Panc1 (cell line): ENCODE data around the gene HBA1. TPM values are rescaled to one million over a fixed set of nuclear protein-coding genes. Genes with fewer than 3 reads are reported as not detected.
"Not testable (repeated sequence)": the region's sequence is repeated elsewhere in the genome, so short reads cannot be mapped to it uniquely, and the experiment has no call there.

Experiments used
- ATAC-seq: fragments of 200-7000 bp; cut with Tn5 transposase; 2 replicates; pipeline ENCODE4 v1.9.1; 2020; ENCODE audit warnings: mild to moderate bottlenecking, moderate library complexity
- BruUV-seq: library from RNA; stranded (reverse); fragments of 400-500 nt; replicated peaks from 2 replicates; lab custom pipeline; 2021; lab: Mats Ljungman, UMichigan
- CTCF ChIA-PET: fragments of 300-600 bp; sonication (Branson Sonifier 250); formaldehyde crosslinking; loops from one replicate; lab custom pipeline; 2022; ENCODE audit warnings: antibody characterized with exemption; lab: Charles Lee
- POLR2A ChIA-PET: fragments of 300-600 bp; sonication (Branson Sonifier 250); formaldehyde crosslinking; loops from one replicate; lab custom pipeline; 2022; ENCODE audit warnings: antibody characterized with exemption; lab: Charles Lee
- DNase-seq: peaks from one replicate; pipeline ENCODE4 v3.0.0-alpha.2; 2010; ENCODE audit warnings: low read depth, low spot score
- H3K27ac ChIP-seq: 2 replicates; pipeline ENCODE4 v1.5.1; 2011; ENCODE audit warnings: mild to moderate bottlenecking, low read length, inconsistent platforms
- H3K27me3 ChIP-seq: fragments of 200-500 bp; sonication (Bioruptor generic); 2 replicates; pipeline ENCODE4 v1.6.0; 2014; ENCODE audit warnings: low read length, inconsistent platforms; ENCODE audit not compliant: control insufficient read depth, insufficient read depth
- H3K36me3 ChIP-seq: fragments of 200-500 bp; sonication (Bioruptor generic); 2 replicates; pipeline ENCODE4 v1.5.1; 2014; ENCODE audit warnings: inconsistent platforms, mild to moderate bottlenecking, low read length, moderate library complexity; ENCODE audit not compliant: control insufficient read depth, insufficient read depth
- H3K4me1 ChIP-seq: 2 replicates; pipeline ENCODE4 v1.5.1; 2011; ENCODE audit warnings: inconsistent platforms, mild to moderate bottlenecking, low read length, moderate library complexity; ENCODE audit not compliant: control insufficient read depth, insufficient read depth
- H3K4me3 ChIP-seq, 2 experiments: 2 replicates each; pipeline ENCODE4 v1.5.1; 2011 to 2012; ENCODE audit warnings: low read depth in 2 of 2, low read length in 2 of 2, mild to moderate bottlenecking in 2 of 2, inconsistent platforms in 1 of 2, moderate library complexity in 1 of 2
- H3K9me3 ChIP-seq: fragments of 200-500 bp; sonication (Bioruptor generic); 2 replicates; pipeline ENCODE4 v1.5.1; 2014; ENCODE audit warnings: low read depth, mild to moderate bottlenecking, inconsistent platforms, low read length, moderate library complexity; ENCODE audit not compliant: control insufficient read depth, insufficient read depth
- CTCF ChIP-seq: fragments of 450-650 bp; IDR thresholded peaks from 2 replicates; pipeline ENCODE4 v1.5.1; 2017; ENCODE audit warnings: mild to moderate bottlenecking
- POLR2AphosphoS5 ChIP-seq: IDR thresholded peaks from 2 replicates; pipeline ENCODE4 v1.6.1; 2012; ENCODE audit warnings: mild to moderate bottlenecking, low read depth, low read length, moderate library complexity
- REST ChIP-seq, 2 experiments: IDR thresholded peaks; 2 replicates each; pipeline ENCODE4 v1.6.1; 2011 to 2012; ENCODE audit warnings: low read depth in 2 of 2, control low read depth in 1 of 2, low read length in 1 of 2, mild to moderate bottlenecking in 1 of 2, moderate library complexity in 1 of 2; ENCODE audit not compliant: insufficient read depth in 1 of 2
- SIN3A ChIP-seq: IDR thresholded peaks from 2 replicates; pipeline ENCODE4 v1.6.1; 2012; ENCODE audit warnings: low read depth, mild to moderate bottlenecking, low read length, moderate library complexity, borderline replicate concordance; ENCODE audit not compliant: insufficient read depth
- TCF7L2 ChIP-seq: IDR thresholded peaks from 2 replicates; pipeline ENCODE4 v1.6.1; 2011; ENCODE audit warnings: mild to moderate bottlenecking, low read depth, low read length, inconsistent platforms
- in situ Hi-C: cut with HindIII; loops from 2 replicates; pipeline ENCODE4 v1.10.0; 2016; ENCODE audit warnings: low sequenced_read_pairs, low pct_unique_long_range_greater_than_20kb
- intact Hi-C: fragments of 100-400 bp; cut with micrococcal nuclease; formaldehyde crosslinking; loops from one replicate; pipeline ENCODE4 v1.10.0; 2022; ENCODE audit not compliant: unreplicated experiment
- total RNA-seq: library from RNA; stranded (reverse); gene quantifications from one replicate; pipeline ENCODE4 v1.2.1, GENCODE V29; 2021; ENCODE audit not compliant: unreplicated experiment

The HBA1 gene
- total RNA-seq, 1 experiment from 2014 or later, result 4.4 TPM

- no peaks in the 10 kb centered on the region for H3K9me3 ChIP-seq
- no TSS peak for BruUV-seq
- ChIA-PET POLR2A (no interaction called here), CTCF (no interaction called here)
- TF ChIP-seq REST (IDR thresholded peaks at IDR 0.05; ENCODE audit: insufficient read depth in 1 of 2, low read depth in 2 of 2, low read length in 1 of 2) (no peak), SIN3A (no peak), POLR2AphosphoS5 (no peak), CTCF (no peak), TCF7L2 (no peak)
- in situ Hi-C loops, result no loop called here
- no peak overlapping the region for H3K4me3 ChIP-seq
- DNase-seq (no peak), ATAC-seq (no peak)
- no peaks in the 10 kb centered on the region for H3K4me1 ChIP-seq
- intact Hi-C loops, result no loop called here
- no peaks in the 10 kb centered on the region for H3K27me3 ChIP-seq
- no peak overlapping the region for H3K27ac ChIP-seq
- H3K36me3 ChIP-seq, result peaks cover 36% of the 10 kb centered on the region
These were observed 26.8 kb downstream of the HBA1 start for GRCh38 chr16:203246-203645.

- H3K4me1 ChIP-seq, ATAC-seq, H3K4me3 ChIP-seq, in situ Hi-C loops, POLR2A ChIA-PET, BruUV-seq, DNase-seq, CTCF ChIA-PET, intact Hi-C loops, H3K9me3 ChIP-seq, H3K27me3 ChIP-seq, H3K27ac ChIP-seq: not testable (repeated sequence)
- H3K36me3 ChIP-seq, result peaks cover 34% of the 10 kb centered on the region
These were observed 27.6 kb downstream of the HBA1 start for GRCh38 chr16:204046-204445.

- H3K27me3 ChIP-seq, BruUV-seq, H3K9me3 ChIP-seq, in situ Hi-C loops, intact Hi-C loops, H3K4me3 ChIP-seq, H3K27ac ChIP-seq, H3K4me1 ChIP-seq, ATAC-seq, CTCF ChIA-PET, DNase-seq: not testable (repeated sequence)
- POLR2A ChIA-PET, result interaction anchor here (0.6 to 0.7 kb wide), 3 partner anchors 9 to 427 kb away, joined by 3 to 10 read pairs (median 4); no protein-coding TSS in a partner anchor
- H3K36me3 ChIP-seq, result peaks cover 27% of the 10 kb centered on the region
These were observed 32.9 kb downstream of the HBA1 start for GRCh38 chr16:209359-209758.

- BruUV-seq, CTCF ChIA-PET, DNase-seq, POLR2A ChIA-PET, H3K4me1 ChIP-seq, ATAC-seq, H3K27me3 ChIP-seq, H3K27ac ChIP-seq, in situ Hi-C loops, H3K9me3 ChIP-seq, intact Hi-C loops, H3K4me3 ChIP-seq: not testable (repeated sequence)
- H3K36me3 ChIP-seq, result peaks cover 13% of the 10 kb centered on the region
These were observed 35.2 kb downstream of the HBA1 start for GRCh38 chr16:211631-212180.
